Stimulated activated CD4-positive, alpha-beta T cell treated with anti-CD3 and anti-CD28 coated beads, Interleukin-4, amount 100 ng/mL, for 1 hour (primary cell): ENCODE results near the gene TAF1.
"Not testable (repeated sequence)": the region's sequence is repeated elsewhere in the genome, so short reads cannot be mapped to it uniquely, and the experiment has no call there.

Experiments used
- DNase-seq: peaks from one replicate; pipeline ENCODE4 v3.0.0-alpha.2; 2020

The TAF1 gene

DNA sequence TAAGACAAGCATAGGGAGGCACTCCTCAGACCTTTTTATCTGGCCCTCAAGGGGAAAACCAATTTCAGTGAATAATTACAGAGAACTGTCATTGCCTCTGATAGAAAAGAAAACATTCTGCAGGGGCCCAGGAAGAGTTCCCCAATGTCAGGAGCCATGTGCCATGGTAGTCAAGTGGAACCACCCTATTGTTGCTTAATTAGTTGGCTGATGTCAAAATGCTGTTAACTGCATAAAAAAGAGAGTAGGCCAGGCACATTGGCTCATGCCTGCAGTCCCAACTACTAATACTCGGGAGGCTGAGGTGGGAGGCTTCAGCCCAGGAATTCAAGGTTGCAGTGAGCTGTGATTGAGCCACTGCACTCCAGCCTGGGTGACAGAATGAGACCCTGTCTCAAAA is 138.2 kb downstream of the TAF1 start:
- no peak for DNase-seq

DNA sequence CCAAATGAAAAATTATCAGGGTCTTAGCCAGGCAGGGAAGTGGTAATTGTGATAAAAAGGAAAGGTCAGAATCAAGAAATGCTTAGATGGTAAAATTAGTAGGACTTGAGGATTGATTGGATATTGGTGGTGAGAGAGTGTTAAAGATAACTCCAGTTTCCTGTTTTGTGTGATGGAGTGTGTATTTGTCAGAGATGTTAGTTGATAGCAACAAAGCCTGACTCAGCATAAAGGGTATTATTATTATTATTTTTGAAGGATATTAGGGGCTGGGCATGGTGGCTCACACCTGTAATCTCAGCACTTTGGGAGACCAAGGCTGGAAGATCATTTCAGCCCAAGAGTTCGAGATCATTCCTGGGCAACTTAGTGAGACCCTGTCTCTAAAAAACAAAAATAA is 143.1 kb downstream of the TAF1 start:
- DNase-seq: no peak

DNA sequence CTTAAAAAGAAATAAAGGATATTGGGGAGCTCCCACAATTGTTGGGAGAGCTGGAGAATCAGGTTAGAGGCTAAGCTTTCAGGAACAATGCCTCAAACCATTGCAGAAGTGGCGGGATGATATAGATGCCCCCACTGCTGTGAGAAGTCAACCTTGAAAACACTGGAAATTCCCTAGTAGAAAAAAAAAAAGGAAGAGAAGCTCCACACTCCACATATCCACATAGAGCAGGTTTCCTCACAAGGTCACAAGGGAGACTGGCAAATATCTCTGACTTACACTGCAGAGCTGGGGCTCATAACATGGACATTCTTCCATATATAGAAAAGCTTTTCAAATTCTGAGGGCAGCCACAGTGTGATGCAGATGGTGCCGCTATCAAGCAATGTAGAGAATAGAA is 144.0 kb downstream of the TAF1 start:
- no peak for DNase-seq

DNA sequence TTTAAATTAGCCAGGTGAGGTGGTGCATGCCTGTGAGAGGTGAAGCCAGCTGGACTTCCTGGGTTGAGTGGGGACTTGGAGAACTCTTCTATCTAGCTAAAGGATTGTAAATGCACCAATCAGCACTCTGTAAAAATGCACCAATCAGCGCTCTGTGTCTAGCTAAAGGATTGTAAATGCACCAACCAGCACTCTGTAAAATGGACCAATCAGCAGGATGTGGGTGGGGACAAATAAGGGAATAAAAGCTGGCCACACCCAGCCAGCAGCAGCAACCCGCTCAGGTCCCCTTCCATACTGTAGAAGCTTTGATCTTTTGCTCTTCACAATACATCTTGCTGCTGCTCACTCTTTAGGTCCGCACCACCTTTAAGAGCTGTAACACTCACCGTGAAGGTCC is 147.6 kb downstream of the TAF1 start:
- not testable (repeated sequence) for DNase-seq

DNA sequence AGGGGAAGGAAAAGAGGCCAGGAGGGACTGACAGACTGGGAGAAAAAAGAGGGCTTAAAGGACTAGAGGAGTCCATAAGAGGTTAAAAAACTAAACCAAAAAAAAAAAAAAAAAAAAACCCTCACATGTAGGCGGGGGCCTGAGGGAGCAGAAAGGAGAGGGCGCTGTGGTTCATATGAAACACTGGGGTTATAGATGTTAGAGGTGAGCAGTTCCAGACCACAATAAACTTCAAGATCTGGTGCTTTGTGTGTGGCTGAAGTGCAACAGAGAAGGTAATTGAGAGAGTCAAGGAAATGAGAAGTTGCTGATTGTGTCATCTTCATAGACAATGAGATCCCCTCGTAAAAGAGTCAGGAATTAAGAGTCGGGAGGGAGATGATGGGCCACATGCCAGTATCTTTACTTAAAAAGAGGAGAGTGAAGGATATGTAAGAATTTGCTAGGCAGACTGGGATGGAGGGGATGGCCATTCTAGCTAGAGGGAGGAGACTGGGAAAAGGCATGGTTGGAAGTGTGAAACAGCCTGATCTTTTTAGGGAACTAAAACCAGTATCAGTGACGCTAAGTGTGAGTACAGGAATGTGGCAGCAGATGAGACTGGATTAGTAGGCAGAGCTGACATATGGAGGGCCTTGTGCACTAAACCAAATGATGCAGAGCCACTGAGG is 148.3 kb downstream of the TAF1 start:
- DNase-seq: no peak

DNA sequence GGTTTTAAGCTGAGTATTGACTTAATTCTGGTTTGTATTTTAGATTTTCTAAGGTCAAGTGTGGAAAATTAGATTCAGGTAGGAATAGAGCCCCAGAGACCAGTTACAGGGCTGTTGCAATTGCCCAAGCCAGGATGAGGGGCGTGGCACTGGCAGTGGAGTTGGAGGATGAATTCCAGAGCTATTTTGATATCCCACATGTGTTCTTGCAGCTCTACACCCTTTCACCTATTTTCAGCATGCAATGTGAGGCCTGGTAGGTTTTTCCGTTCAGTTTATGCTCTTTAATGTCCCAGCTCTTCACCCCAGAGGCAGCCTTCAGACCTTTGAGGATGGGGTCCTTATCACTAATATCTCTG is 148.9 kb downstream of the TAF1 start:
- no peak for DNase-seq
